Endothelial cell of umbilical vein (primary cell): ENCODE results near the gene PRR15. TPM values are rescaled to one million over a fixed set of nuclear protein-coding genes. Genes with fewer than 3 reads are reported as not detected.
A peak's percentile ranks its signal among the peaks of the same experiment; 100 is the strongest.

Experiments used
- Bru-seq: library from RNA; stranded (reverse); fragments of 400-500 nt; gene quantifications from one replicate; lab custom pipeline; 2021; lab: Mats Ljungman, UMichigan
- BruChase-seq, 2 experiments: library from RNA; stranded (reverse); fragments of 400-500 nt; gene quantifications; one replicate each; lab custom pipeline; 2021; lab: Mats Ljungman, UMichigan
- BruUV-seq: library from RNA; stranded (reverse); fragments of 400-500 nt; replicated peaks from 2 replicates; lab custom pipeline; 2021; lab: Mats Ljungman, UMichigan
- CTCF ChIA-PET: fragments of 300-600, 350-600 bp; sonication (Branson Sonifier 250); formaldehyde crosslinking; loops from one replicate; lab custom pipeline; 2021; ENCODE audit warnings: antibody characterized with exemption, inconsistent platforms; lab: Charles Lee
- POLR2A ChIA-PET: fragments of 300-600, 350-600 bp; sonication (Branson Sonifier 250); formaldehyde crosslinking; loops from one replicate; lab custom pipeline; 2021; ENCODE audit warnings: antibody characterized with exemption, inconsistent platforms; lab: Charles Lee
- DNase-seq: peaks from one replicate; pipeline ENCODE4 v3.0.0-alpha.2; 2011; ENCODE audit warnings: low read depth, low spot score
- FAIRE-seq: peaks from 2 replicates; lab custom pipeline; 2011; peaks lifted over from hg19 to GRCh38; lab: Jason Lieb, UNC
- H2AFZ ChIP-seq: 2 replicates; pipeline ENCODE4 v1.6.0; 2012; ENCODE audit warnings: low read depth, low read length, control low read depth, inconsistent platforms
- H3K27ac ChIP-seq: 2 replicates; pipeline ENCODE4 v1.5.1; 2011; ENCODE audit warnings: low read depth, mild to moderate bottlenecking, control low read depth, low read length, moderate library complexity; ENCODE audit not compliant: insufficient read depth
- H3K27me3 ChIP-seq, 2 experiments: 2 replicates each; pipeline versions ENCODE4 v1.6.0 to v1.6.1; 2011; ENCODE audit warnings: low read length in 2 of 2, mixed read lengths in 1 of 2; ENCODE audit not compliant: control insufficient read depth in 2 of 2, insufficient read depth in 2 of 2
- H3K36me3 ChIP-seq, 2 experiments: 2 replicates in 1 of 2; 3 replicates in 1 of 2; pipeline ENCODE4 v1.5.1; 2011; ENCODE audit warnings: low read length in 2 of 2, mild to moderate bottlenecking in 1 of 2, moderate library complexity in 1 of 2; ENCODE audit not compliant: control insufficient read depth in 2 of 2, insufficient read depth in 2 of 2; ENCODE audit errors: extremely low read depth in 1 of 2
- H3K4me1 ChIP-seq: 3 replicates; pipeline ENCODE4 v1.5.1; 2011; ENCODE audit warnings: mild to moderate bottlenecking, low read length; ENCODE audit not compliant: control insufficient read depth, insufficient read depth; ENCODE audit errors: extremely low read depth
- H3K4me2 ChIP-seq: 2 replicates; pipeline ENCODE4 v1.6.1; 2011; ENCODE audit warnings: low read length, control low read depth, mixed read lengths; ENCODE audit not compliant: insufficient read depth
- H3K4me3 ChIP-seq, 3 experiments: fragments of 200-600 bp in 1 of 3; sonication (generic), shearing (Covaris generic) in 1 of 3; replicated peaks in 1 of 3; 2 replicates each; pipeline ENCODE4 v1.5.1; 2011 to 2016; ENCODE audit warnings: control low read depth in 3 of 3, low read length in 3 of 3, mild to moderate bottlenecking in 2 of 3, inconsistent platforms in 1 of 3, low read depth in 1 of 3, moderate library complexity in 1 of 3; ENCODE audit not compliant: insufficient read depth in 1 of 3
- H3K79me2 ChIP-seq: 2 replicates; pipeline ENCODE4 v1.6.0; 2012; ENCODE audit warnings: low read length, inconsistent platforms; ENCODE audit not compliant: control insufficient read depth, insufficient read depth
- H3K9ac ChIP-seq: replicated peaks from 2 replicates; pipeline ENCODE3; 2011; ENCODE audit warnings: low read length, control low read depth; ENCODE audit not compliant: insufficient read depth; ENCODE audit errors: extremely low read depth
- H3K9me1 ChIP-seq: replicated peaks from 3 replicates; pipeline ENCODE4 v1.6.0; 2011; ENCODE audit warnings: mild to moderate bottlenecking, low read length; ENCODE audit not compliant: control insufficient read depth, insufficient read depth; ENCODE audit errors: extremely low read depth
- H3K9me3 ChIP-seq: replicated peaks from 2 replicates; pipeline ENCODE4 v1.5.1; 2012; ENCODE audit warnings: low read length, inconsistent platforms; ENCODE audit not compliant: control insufficient read depth, insufficient read depth
- H4K20me1 ChIP-seq: replicated peaks from 2 replicates; pipeline ENCODE3; 2011; ENCODE audit warnings: mild to moderate bottlenecking, low read length; ENCODE audit not compliant: control insufficient read depth, insufficient read depth; ENCODE audit errors: extremely low read depth
- CTCF ChIP-seq, 2 donors: IDR thresholded peaks; 1 replicate in 1 of 2; 2 replicates in 1 of 2; pipeline ENCODE4 v1.5.1; 2011; ENCODE audit warnings: low read length in 2 of 2, mild to moderate bottlenecking in 2 of 2, moderate library complexity in 2 of 2, control low read depth in 1 of 2, inconsistent platforms in 1 of 2, low read depth in 1 of 2; ENCODE audit not compliant: insufficient read depth in 1 of 2; ENCODE audit errors: extremely low read depth in 1 of 2
- EZH2 ChIP-seq: IDR thresholded peaks from 2 replicates; pipeline ENCODE4 v1.6.1; 2012; ENCODE audit warnings: borderline replicate concordance, low read depth, mild to moderate bottlenecking, moderate library complexity, low read length, inconsistent platforms; ENCODE audit not compliant: severe bottlenecking
- FOS ChIP-seq: IDR thresholded peaks from 2 replicates; pipeline ENCODE4 v1.6.1; 2011; ENCODE audit warnings: mild to moderate bottlenecking, low read length, moderate library complexity, borderline replicate concordance; ENCODE audit not compliant: insufficient read depth
- JUN ChIP-seq: IDR thresholded peaks from 2 replicates; pipeline ENCODE4 v1.6.1; 2011; ENCODE audit warnings: borderline replicate concordance, low read depth; ENCODE audit not compliant: insufficient read length, insufficient read depth
- MAX ChIP-seq: IDR thresholded peaks from 2 replicates; pipeline ENCODE4 v1.6.1; 2011; ENCODE audit not compliant: insufficient read depth, insufficient read length
- MYC ChIP-seq: IDR thresholded peaks from one replicate; pipeline ENCODE4 v1.6.1; 2011; ENCODE audit warnings: mild to moderate bottlenecking, low read depth, low read length
- dilution Hi-C: fragments of 300-500 bp; cut with MboI; formaldehyde crosslinking; loops from one replicate; pipeline ENCODE4 v1.15.0; 2019; ENCODE audit warnings: low sequenced_read_pairs; ENCODE audit not compliant: extremely low pct_ligation_motif_present
- intact Hi-C: fragments of 100-400 bp; cut with micrococcal nuclease; formaldehyde crosslinking; loops from one replicate; pipeline ENCODE4 v1.10.0; 2022
- long read RNA-seq: library from polyadenylated mRNA; stranded (forward); transcript quantifications from one replicate; pipeline ENCODE4 v2.0.0, GENCODE V29; 2021
- polyA minus RNA-seq, 3 experiments: library from RNA; depleted of rRNA, polyadenylated mRNA; stranded (reverse); fragments of >200 nt; gene quantifications; 1 replicate in 1 of 3; 2 replicates in 2 of 3; pipeline ENCODE4 v1.2.3, GENCODE V29; 2011
- polyA plus RNA-seq, 4 experiments: library from polyadenylated mRNA; depleted of rRNA in 3 of 4; stranded (reverse) in 3 of 4; unstranded in 1 of 4; fragments of >200 nt; gene quantifications; 2 replicates each; pipeline versions ENCODE4 v1.2.1 to v1.2.3, GENCODE V29; 2011 to 2012; ENCODE audit warnings: missing spikeins in 1 of 4
- total RNA-seq: library from RNA; stranded (reverse); gene quantifications from 2 replicates; pipeline ENCODE4 v1.2.3, GENCODE V29; 2021

PRR15 gene
- total RNA-seq (1.8 and 4.1 TPM in 2 replicates), polyA plus RNA-seq (5.0 and 6.3 TPM in 2 replicates), polyA minus RNA-seq (0.59 and 2.0 TPM in 2 replicates), Bru-seq, nascent RNA (percentile 37 among the genes with signal in this experiment), BruChase-seq, experiment 1, labeled RNA remaining after a 6-hour chase (percentile 27 among the genes with signal in this experiment), BruChase-seq, experiment 2, labeled RNA remaining after a 2-hour chase (percentile 45 among the genes with signal in this experiment)
- polyA plus RNA-seq (2011; cell fraction: cytosol; rRNA removed) = 2.9 and 4.8 TPM in 2 replicates
- 2.1 and 2.5 TPM in 2 replicates for polyA plus RNA-seq (2011; cell fraction: nucleus; rRNA removed)
- 0.25 and 0.71 TPM in 2 replicates for polyA plus RNA-seq (2012)
- polyA minus RNA-seq (2011; cell fraction: cytosol; rRNA and poly(A)+ RNA removed) = 0.92 TPM
- polyA minus RNA-seq (2011; cell fraction: nucleus; rRNA and poly(A)+ RNA removed) = 0.43 and 1.1 TPM in 2 replicates
- long read RNA-seq, transcript PRR15-201 (2 exons, 1,678 nt) = major isoform, 7 of 8 reads
- long read RNA-seq, partial matches to known transcripts = 0 of 8 reads
- long read RNA-seq, other reads (novel, unspliced or antisense) = 0 of 8 reads

GRCh38 chr7:29563590-29564495, at the start of gene PRR15:
PRR15 (plus strand) TSS chr7:29563835; CDS start chr7:29566330, 2,495 bp downstream.
- H3K27ac ChIP-seq = no peak within 1 kb of the TSS
- ChIA-PET POLR2A (no interaction called here), CTCF (no interaction called here)
- H3K9me3 ChIP-seq = no peaks in the 10 kb centered on the region
- H3K4me1 ChIP-seq = peaks cover 29% of the 10 kb centered on the region
- peak within 1 kb of the TSS; percentile 91 for H2AFZ ChIP-seq
- H4K20me1 ChIP-seq = no peaks in the 10 kb centered on the region
- TF ChIP-seq JUN = no peak
- TF ChIP-seq MYC = no peak
- peak; percentile 11 for TF ChIP-seq FOS
- peak; percentile 8 for TF ChIP-seq EZH2
- TF ChIP-seq CTCF (IDR thresholded peaks at IDR 0.05; ENCODE audit: extremely low read depth in 1 of 2, insufficient read depth in 1 of 2, low read depth in 1 of 2, low read length in 2 of 2) = no peak
- TF ChIP-seq MAX = no peak
- FAIRE-seq (no peak), DNase-seq (peak; percentile 56)
- peaks cover 0 to 13% of the 10 kb centered on the region in 2 experiments for H3K27me3 ChIP-seq
- H3K4me2 ChIP-seq = peak within 1 kb of the TSS; percentile 99
- H3K4me3 ChIP-seq = peak within 1 kb of the TSS; percentile 56 to 92 (median 69)
- peak within 1 kb of the TSS; percentile 38 for H3K9ac ChIP-seq
- dilution Hi-C loops (no loop called here), intact Hi-C loops (loop anchor here (1.0 to 10.0 kb wide), 4 partner anchors 62 to 449 kb away; no protein-coding TSS in a partner anchor)
- H3K79me2 ChIP-seq = no peaks in the 10 kb centered on the region
- no peaks in the 10 kb centered on the region for H3K9me1 ChIP-seq
- no TSS peak for BruUV-seq
- H3K36me3 ChIP-seq = no peaks in the 10 kb centered on the region
